HG03045 (cell line): ENCODE measurements around the gene ATG13.

Source experiments
- ATAC-seq: cut with Tn5 transposase; IDR thresholded peaks from one replicate; pipeline ENCODE4 v1.9.1; 2021; ENCODE audit warnings: mild to moderate bottlenecking, moderate library complexity; ENCODE audit not compliant: unreplicated experiment

Gene ATG13

DNA sequence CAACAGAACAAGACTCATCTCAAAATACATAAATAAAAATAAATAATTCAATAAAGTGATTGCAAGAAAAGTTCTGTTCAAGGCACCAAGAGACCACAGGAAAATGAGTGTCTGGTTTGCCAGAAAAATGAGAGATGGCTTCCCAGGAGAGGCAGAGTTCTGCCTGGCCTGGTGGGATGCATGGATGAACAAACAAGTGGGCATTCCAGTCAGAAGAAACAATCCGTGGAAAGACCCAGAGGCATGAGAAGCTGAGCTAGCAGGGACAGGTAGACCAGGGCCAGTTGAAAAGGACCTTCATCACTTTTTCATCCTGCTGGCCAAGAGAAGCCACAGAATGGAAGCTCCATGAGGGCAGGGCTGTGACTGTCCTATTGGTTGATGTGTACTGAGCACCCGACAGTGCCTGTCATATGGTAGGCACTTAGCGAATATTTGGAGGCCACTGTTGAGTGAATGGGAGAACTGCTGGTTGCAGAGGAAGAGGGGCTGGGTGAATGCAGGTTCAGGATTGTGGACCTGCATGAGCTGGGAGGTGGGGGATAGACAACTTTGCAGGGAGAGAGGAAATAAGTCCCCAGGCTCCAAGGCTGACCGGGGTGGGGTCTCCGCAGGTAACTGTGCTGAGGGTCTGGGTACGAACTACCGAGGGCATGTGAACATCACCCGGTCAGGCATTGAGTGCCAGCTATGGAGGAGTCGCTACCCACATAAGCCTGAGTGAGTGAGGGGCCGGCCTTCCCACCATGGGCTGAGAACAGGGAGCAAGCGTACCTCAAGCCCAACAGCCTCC is 105.4 kb downstream of the ATG13 start:
- no peak for ATAC-seq

DNA sequence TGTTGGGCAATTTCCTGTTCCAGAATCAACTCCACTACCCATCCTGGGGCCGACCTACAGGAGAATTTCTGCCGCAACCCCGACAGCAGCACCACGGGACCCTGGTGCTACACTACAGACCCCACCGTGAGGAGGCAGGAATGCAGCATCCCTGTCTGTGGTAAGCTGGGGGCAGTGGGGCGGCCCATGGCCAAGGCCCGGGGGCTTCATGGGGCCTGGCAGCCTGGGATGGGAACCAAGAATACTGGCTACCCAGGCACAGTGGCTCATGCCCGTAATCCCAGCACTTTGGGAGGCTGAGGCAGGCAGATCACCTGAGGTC is 106.0 kb downstream of the ATG13 start:
- ATAC-seq: no peak

DNA sequence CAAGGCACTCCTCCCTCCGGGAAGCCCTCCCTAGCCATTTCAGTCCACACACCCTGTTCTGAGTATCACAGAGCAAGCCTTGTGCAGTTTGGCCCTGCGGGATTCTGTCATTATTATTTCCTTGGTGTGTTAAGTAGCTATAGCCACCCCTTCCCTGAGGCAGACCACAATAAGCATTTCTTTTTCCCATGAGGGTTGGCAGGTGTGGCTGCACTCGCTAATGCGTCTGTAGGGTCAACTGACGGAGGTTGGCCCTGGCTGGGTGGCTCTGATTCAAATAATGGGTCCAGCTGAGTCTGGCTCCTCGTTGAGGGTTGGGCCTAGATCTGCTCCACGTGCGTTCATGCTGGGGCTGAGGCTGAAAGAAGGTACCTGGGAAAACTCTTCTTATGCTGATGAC is 106.7 kb downstream of the ATG13 start:
- no peak for ATAC-seq
